DOHH2 (cell line): Measurements from ENCODE around the gene PARS2.
A peak's percentile ranks its signal among the peaks of the same experiment; 100 is the strongest.

Source experiments
- EZH2phosphoT487 ChIP-seq: fragments of 200-600 bp; sonication (generic); IDR thresholded peaks from 2 replicates; pipeline ENCODE4 v1.6.1; 2017; ENCODE audit warnings: borderline replicate concordance, mild to moderate bottlenecking, antibody characterized with exemption, low read length, moderate library complexity, mixed read lengths
- TF ChIP-seq, protein P1 (sequence below): fragments of 200-600 bp; sonication (generic); IDR thresholded peaks from one replicate; pipeline ENCODE4 v1.5.1; 2014; ENCODE audit warnings: antibody characterized with exemption, mild to moderate bottlenecking, low read depth, low read length; ENCODE audit not compliant: poor library complexity, severe bottlenecking

DNA sequence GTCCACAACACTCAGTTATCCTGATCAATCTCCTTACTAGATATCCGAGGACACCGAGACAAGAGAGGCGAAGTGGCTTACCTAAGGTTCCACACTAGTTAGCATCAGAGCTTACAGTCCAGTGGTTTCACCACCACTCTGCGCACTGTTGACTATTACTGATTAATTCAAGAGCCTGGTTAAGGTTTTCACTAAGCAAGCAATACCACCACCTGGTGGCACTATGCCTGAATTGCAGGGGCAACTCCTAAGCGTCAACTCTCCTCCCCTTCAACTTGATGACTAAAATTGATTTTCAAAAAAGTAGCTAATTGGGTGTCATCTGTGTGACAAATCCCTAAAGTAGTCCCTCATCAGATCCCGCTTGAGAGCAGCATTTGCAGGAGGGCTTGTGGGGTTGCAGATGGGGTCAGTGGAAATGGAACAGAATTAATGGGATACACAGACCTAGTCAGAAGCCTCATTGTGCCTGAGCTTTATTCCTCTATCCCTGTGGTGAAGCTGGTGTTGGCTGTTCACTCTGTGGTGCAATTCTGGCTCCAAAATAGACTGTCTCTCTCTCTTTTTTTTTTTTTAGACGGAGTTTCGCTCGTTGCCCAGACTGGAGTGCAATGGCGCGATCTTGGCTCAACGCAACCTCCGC is 27.7 kb upstream of the PARS2 start:
- TF ChIP-seq, protein P1, sequence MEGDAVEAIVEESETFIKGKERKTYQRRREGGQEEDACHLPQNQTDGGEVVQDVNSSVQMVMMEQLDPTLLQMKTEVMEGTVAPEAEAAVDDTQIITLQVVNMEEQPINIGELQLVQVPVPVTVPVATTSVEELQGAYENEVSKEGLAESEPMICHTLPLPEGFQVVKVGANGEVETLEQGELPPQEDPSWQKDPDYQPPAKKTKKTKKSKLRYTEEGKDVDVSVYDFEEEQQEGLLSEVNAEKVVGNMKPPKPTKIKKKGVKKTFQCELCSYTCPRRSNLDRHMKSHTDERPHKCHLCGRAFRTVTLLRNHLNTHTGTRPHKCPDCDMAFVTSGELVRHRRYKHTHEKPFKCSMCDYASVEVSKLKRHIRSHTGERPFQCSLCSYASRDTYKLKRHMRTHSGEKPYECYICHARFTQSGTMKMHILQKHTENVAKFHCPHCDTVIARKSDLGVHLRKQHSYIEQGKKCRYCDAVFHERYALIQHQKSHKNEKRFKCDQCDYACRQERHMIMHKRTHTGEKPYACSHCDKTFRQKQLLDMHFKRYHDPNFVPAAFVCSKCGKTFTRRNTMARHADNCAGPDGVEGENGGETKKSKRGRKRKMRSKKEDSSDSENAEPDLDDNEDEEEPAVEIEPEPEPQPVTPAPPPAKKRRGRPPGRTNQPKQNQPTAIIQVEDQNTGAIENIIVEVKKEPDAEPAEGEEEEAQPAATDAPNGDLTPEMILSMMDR: peak; percentile 94
- TF ChIP-seq EZH2phosphoT487: no peak
